T-cell (primary cell): Measurements from ENCODE around the gene MZT2B. TPM values are rescaled to one million over a fixed set of nuclear protein-coding genes. Genes with fewer than 3 reads are reported as not detected.
"Not testable (repeated sequence)": the region's sequence is repeated elsewhere in the genome, so short reads cannot be mapped to it uniquely, and the experiment has no call there.

Source experiments
- ATAC-seq, 4 experiments: fragments of 200-7000 bp in 3 of 4; fragments of 150-1000 bp in 1 of 4; cut with Tn5 transposase; replicated peaks in 1 of 4; 1 replicate in 3 of 4; 2 replicates in 1 of 4; pipeline ENCODE4 v1.10.0; 2021; ENCODE audit warnings: moderate library complexity in 3 of 4, mild to moderate bottlenecking in 2 of 4, moderate number of reproducible peaks in 1 of 4
- CTCF ChIA-PET, 2 donors: fragments of 300-600 bp; sonication (Branson Sonifier 250); formaldehyde crosslinking; loops; one replicate each; lab custom pipeline; 2022; ENCODE audit warnings: antibody characterized with exemption in 2 of 2; lab: Charles Lee
- POLR2A ChIA-PET, 2 donors: fragments of 300-600 bp; sonication (Branson Sonifier 250); formaldehyde crosslinking; loops; one replicate each; lab custom pipeline; 2022; ENCODE audit warnings: antibody characterized with exemption in 2 of 2; lab: Charles Lee
- DNase-seq, 35 experiments: peaks; one replicate each; pipeline versions ENCODE4 v3.0.0 to v3.0.0-alpha.2; 2013 to 2023
- H3K27ac ChIP-seq: one replicate; pipeline ENCODE4 v1.5.1; 2013; ENCODE audit warnings: low read length
- H3K27me3 ChIP-seq, 2 experiments: replicated peaks in 1 of 2; 1 replicate in 1 of 2; 2 replicates in 1 of 2; pipeline versions ENCODE4 v1.6.1 to v1.7.0; 2013; ENCODE audit warnings: low read length in 1 of 2, mixed read lengths in 1 of 2; ENCODE audit not compliant: control insufficient read depth in 2 of 2, insufficient read depth in 2 of 2; ENCODE audit errors: extremely low read depth in 1 of 2
- H3K36me3 ChIP-seq, 2 donors: 1 replicate in 1 of 2; 2 replicates in 1 of 2; pipeline versions ENCODE4 v1.6.1 to v1.7.0; 2013; ENCODE audit warnings: low read length in 1 of 2; ENCODE audit not compliant: control insufficient read depth in 2 of 2, insufficient read depth in 1 of 2; ENCODE audit errors: extremely low read depth in 1 of 2
- H3K4me1 ChIP-seq, 2 experiments: 1 replicate in 1 of 2; 2 replicates in 1 of 2; pipeline versions ENCODE4 v1.6.1 to v1.7.0; 2013; ENCODE audit warnings: low read length in 2 of 2, mixed read lengths in 1 of 2; ENCODE audit not compliant: insufficient read depth in 2 of 2, control insufficient read depth in 1 of 2; ENCODE audit errors: extremely low read depth in 1 of 2
- H3K4me3 ChIP-seq, 2 donors: 1 replicate in 1 of 2; 2 replicates in 1 of 2; pipeline versions ENCODE4 v1.5.1 to v1.7.0; 2013; ENCODE audit warnings: mild to moderate bottlenecking in 2 of 2, low read length in 1 of 2, moderate library complexity in 1 of 2; ENCODE audit not compliant: control insufficient read depth in 1 of 2; ENCODE audit errors: extremely low read depth in 1 of 2
- H3K9me3 ChIP-seq: 2 replicates; pipeline ENCODE4 v1.7.0; 2013
- H3K27ac Mint-ChIP-seq, 2 donors: one replicate each; pipeline ENCODE4 v1.8.0; 2020 to 2021; ENCODE audit warnings: mild to moderate bottlenecking in 2 of 2, mixed read lengths in 2 of 2
- H3K27me3 Mint-ChIP-seq, 2 donors: one replicate each; pipeline ENCODE4 v1.8.0; 2021 to 2022; ENCODE audit warnings: mixed read lengths in 2 of 2
- H3K36me3 Mint-ChIP-seq: one replicate; pipeline ENCODE4 v1.8.0; 2021; ENCODE audit warnings: mixed read lengths
- H3K4me1 Mint-ChIP-seq, 3 donors: one replicate each; pipeline ENCODE4 v1.8.0; 2020 to 2022; ENCODE audit warnings: mixed read lengths in 3 of 3, mild to moderate bottlenecking in 1 of 3
- H3K4me3 Mint-ChIP-seq, 3 donors: one replicate each; pipeline ENCODE4 v1.8.0; 2020 to 2022; ENCODE audit warnings: mild to moderate bottlenecking in 3 of 3, mixed read lengths in 3 of 3, moderate library complexity in 3 of 3
- H3K9me3 Mint-ChIP-seq, 3 donors: one replicate each; pipeline ENCODE4 v1.8.0; 2020 to 2022; ENCODE audit warnings: mixed read lengths in 3 of 3
- WGBS: methylation state at CpG from one replicate; pipeline ENCODE4 v1.1.5; 2013; ENCODE audit warnings: missing lambda C conversion rate; ENCODE audit not compliant: insufficient coverage; 5-methylcytosine and 5-hydroxymethylcytosine counted together
- total RNA-seq, 35 experiments: library from RNA in 6 of 35; stranded (reverse) in 6 of 35; fragments of 120-200 nt in 1 of 35; gene quantifications; one replicate each; pipeline versions ENCODE4 v1.2.1 to v1.2.4 and lab custom pipeline; 2013 to 2026

Gene MZT2B
- total RNA-seq, 5 donors from 2014 or later (not counting 1 experiment from before 2014, with no cell fraction given): 195 to 294 (median 281) TPM

DNA sequence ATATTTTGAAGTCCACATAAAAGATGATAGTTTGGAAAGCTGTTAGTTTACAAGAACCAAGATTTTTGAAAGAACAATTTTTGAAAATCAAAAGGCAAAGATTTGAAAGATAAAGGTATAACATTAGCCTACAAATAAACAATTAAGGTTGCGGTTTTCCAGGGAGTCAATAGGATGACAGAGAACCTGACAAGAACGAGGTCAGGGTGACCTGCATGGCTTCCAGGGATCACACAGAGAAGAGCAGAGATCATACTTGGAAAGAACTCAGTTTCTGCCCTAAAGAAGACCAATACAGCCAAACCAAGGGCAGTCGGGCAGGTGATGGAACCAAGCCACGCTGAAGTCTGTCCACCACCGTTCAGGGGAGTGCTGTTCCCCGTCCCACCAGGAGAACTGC is 57.5 kb downstream of the MZT2B start:
- CTCF ChIA-PET, H3K9me3 ChIP-seq, H3K27ac ChIP-seq, H3K4me3 Mint-ChIP-seq, H3K4me3 ChIP-seq, H3K36me3 ChIP-seq, H3K27ac Mint-ChIP-seq, ATAC-seq, H3K4me1 ChIP-seq, POLR2A ChIA-PET, H3K4me1 Mint-ChIP-seq, H3K36me3 Mint-ChIP-seq, H3K27me3 ChIP-seq, H3K9me3 Mint-ChIP-seq, DNase-seq: not testable (repeated sequence)
- H3K27me3 Mint-ChIP-seq: peaks cover 12 to 16% of the 10 kb centered on the region in 2 donors
- WGBS: 52% methylated on average over 5 of the region's 6 CpGs

Other genes with a start within 250 kb of the MZT2B start
- not detected for gene RAB6C, start 202.6 kb upstream of the MZT2B start, total RNA-seq
- gene POTEF, start 53.0 kb upstream of the MZT2B start, total RNA-seq: not detected
- 1 to 10 TPM in 1 of 5 donors, under 1 TPM in 3, not detected in 1; 0.42 to 2.0 (median 0.78) TPM for gene CCDC74B, start 37.1 kb upstream of the MZT2B start, total RNA-seq
- 10 to 100 TPM; 56.3 to 75.7 (median 62.9) TPM for gene SMPD4, start 660 bp upstream of the MZT2B start, total RNA-seq
- gene TUBA3E, start 16.2 kb downstream of the MZT2B start, total RNA-seq: not detected
- gene IMP4, start 160.6 kb downstream of the MZT2B start, total RNA-seq: 10 to 100 TPM; 70.7 to 93.7 (median 86.9) TPM
- gene PTPN18, start 173.8 kb downstream of the MZT2B start, total RNA-seq: 10 to 100 TPM; 42.3 to 67.6 (median 58.2) TPM